Astrocyte (in vitro differentiated cells and primary cell): ENCODE measurements around the gene MTUS2. TPM values are rescaled to one million over a fixed set of nuclear protein-coding genes. Genes with fewer than 3 reads are reported as not detected.

Source experiments
- DNase-seq: peaks from one replicate; pipeline ENCODE4 v3.0.0-alpha.2; 2010; ENCODE audit warnings: low read depth
- FAIRE-seq: peaks from 2 replicates; lab custom pipeline; 2011; peaks lifted over from hg19 to GRCh38; lab: Jason Lieb, UNC
- H2AFZ ChIP-seq: 2 replicates; pipeline ENCODE4 v1.6.0; 2012; ENCODE audit warnings: low read depth, low read length, inconsistent platforms
- H3K27ac ChIP-seq: 2 replicates; pipeline ENCODE4 v1.5.1; 2011; ENCODE audit warnings: low read depth, low read length, inconsistent platforms
- H3K27me3 ChIP-seq: 2 replicates; pipeline ENCODE4 v1.6.0; 2011; ENCODE audit warnings: low read length, inconsistent platforms; ENCODE audit not compliant: insufficient read depth
- H3K36me3 ChIP-seq: 2 replicates; pipeline ENCODE4 v1.5.1; 2011; ENCODE audit warnings: low read length, inconsistent platforms; ENCODE audit not compliant: insufficient read depth
- H3K4me1 ChIP-seq: 2 replicates; pipeline ENCODE4 v1.5.1; 2011; ENCODE audit warnings: low read length, inconsistent platforms; ENCODE audit not compliant: insufficient read depth
- H3K4me2 ChIP-seq: 2 replicates; pipeline ENCODE4 v1.6.0; 2012; ENCODE audit warnings: low read length, inconsistent platforms
- H3K4me3 ChIP-seq: 2 replicates; pipeline ENCODE4 v1.5.1; 2011; ENCODE audit warnings: low read depth, mild to moderate bottlenecking, low read length, inconsistent platforms; ENCODE audit not compliant: insufficient read depth
- H3K79me2 ChIP-seq: 2 replicates; pipeline ENCODE4 v1.6.0; 2012; ENCODE audit warnings: mild to moderate bottlenecking, low read length, inconsistent platforms; ENCODE audit not compliant: insufficient read depth
- H3K9ac ChIP-seq: 2 replicates; pipeline ENCODE4 v1.6.0; 2012; ENCODE audit warnings: mild to moderate bottlenecking, low read length, inconsistent platforms
- H3K9me3 ChIP-seq: 2 replicates; pipeline ENCODE4 v1.5.1; 2012; ENCODE audit warnings: low read depth, mild to moderate bottlenecking, low read length, inconsistent platforms; ENCODE audit not compliant: insufficient read depth
- H4K20me1 ChIP-seq: 2 replicates; pipeline ENCODE4 v1.6.0; 2012; ENCODE audit warnings: low read length, inconsistent platforms; ENCODE audit not compliant: insufficient read depth
- H3K27ac Mint-ChIP-seq: one replicate; pipeline ENCODE4 v1.8.0; 2021; ENCODE audit warnings: mild to moderate bottlenecking, mixed read lengths; ENCODE audit not compliant: unreplicated experiment
- H3K27me3 Mint-ChIP-seq: one replicate; pipeline ENCODE4 v1.8.0; 2021; ENCODE audit warnings: low read depth, mixed read lengths; ENCODE audit not compliant: unreplicated experiment
- H3K36me3 Mint-ChIP-seq: one replicate; pipeline ENCODE4 v1.8.0; 2021; ENCODE audit warnings: low read depth, mixed read lengths; ENCODE audit not compliant: unreplicated experiment
- H3K4me1 Mint-ChIP-seq: one replicate; pipeline ENCODE4 v1.8.0; 2021; ENCODE audit warnings: low read depth, mixed read lengths; ENCODE audit not compliant: unreplicated experiment
- H3K4me3 Mint-ChIP-seq: one replicate; pipeline ENCODE4 v1.8.0; 2021; ENCODE audit warnings: mild to moderate bottlenecking, moderate library complexity, mixed read lengths; ENCODE audit not compliant: unreplicated experiment
- H3K9me3 Mint-ChIP-seq: one replicate; pipeline ENCODE4 v1.8.0; 2021; ENCODE audit warnings: mild to moderate bottlenecking, mixed read lengths; ENCODE audit not compliant: unreplicated experiment
- EZH2 ChIP-seq: IDR thresholded peaks from 2 replicates; pipeline ENCODE4 v1.6.1; 2012; ENCODE audit warnings: mild to moderate bottlenecking, low read length, inconsistent platforms; ENCODE audit not compliant: insufficient read depth
- total RNA-seq: library from RNA; stranded (reverse); gene quantifications from 2 replicates; pipeline ENCODE4 v1.2.1, GENCODE V29; 2021
- TF ChIP-seq, protein P1 (sequence below): IDR thresholded peaks from 2 replicates; pipeline ENCODE4 v1.5.1; 2011; ENCODE audit warnings: low read depth, mild to moderate bottlenecking, inconsistent platforms, low read length, moderate library complexity; ENCODE audit not compliant: insufficient read depth

The MTUS2 gene
- total RNA-seq, 1 donor from 2014 or later: 0.50 TPM

DNA sequence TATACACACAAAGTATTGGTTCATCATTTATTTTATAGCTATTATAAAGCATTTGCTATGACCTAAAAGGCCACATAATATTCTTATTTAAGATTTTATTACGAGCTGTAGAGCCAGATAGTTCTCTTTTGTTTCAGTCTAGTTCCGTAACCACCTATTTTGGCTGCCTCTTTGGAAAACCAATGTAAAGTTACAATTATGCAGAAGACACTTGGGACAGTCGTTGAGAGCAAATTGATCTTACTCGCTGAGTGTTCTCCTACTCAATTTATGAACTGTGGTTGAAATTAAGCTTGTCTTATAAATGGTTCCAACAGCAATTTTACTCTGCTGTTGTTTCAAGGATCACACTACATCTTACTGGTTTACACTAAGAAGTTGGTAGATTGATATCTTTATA lies 653.0 kb downstream of the MTUS2 start:
- Histone ChIP-seq H3K27ac (no peak overlapping the region), H3K9me3 (no peaks in the 10 kb centered on the region), H3K9ac (no peak overlapping the region), H3K36me3 (no peaks in the 10 kb centered on the region), H2AFZ (no peak overlapping the region), H3K4me2 (no peak overlapping the region), H3K4me1 (no peaks in the 10 kb centered on the region), H4K20me1 (no peaks in the 10 kb centered on the region), H3K4me3 (no peak overlapping the region), H3K79me2 (no peaks in the 10 kb centered on the region), H3K27me3 (no peaks in the 10 kb centered on the region)
- Mint-ChIP-seq H3K27ac (no peak overlapping the region), H3K4me1 (no peaks in the 10 kb centered on the region), H3K4me3 (no peak overlapping the region), H3K36me3 (no peaks in the 10 kb centered on the region), H3K27me3 (peaks cover 4% of the 10 kb centered on the region), H3K9me3 (no peaks in the 10 kb centered on the region)
- TF ChIP-seq EZH2: no peak
- TF ChIP-seq, protein P1, sequence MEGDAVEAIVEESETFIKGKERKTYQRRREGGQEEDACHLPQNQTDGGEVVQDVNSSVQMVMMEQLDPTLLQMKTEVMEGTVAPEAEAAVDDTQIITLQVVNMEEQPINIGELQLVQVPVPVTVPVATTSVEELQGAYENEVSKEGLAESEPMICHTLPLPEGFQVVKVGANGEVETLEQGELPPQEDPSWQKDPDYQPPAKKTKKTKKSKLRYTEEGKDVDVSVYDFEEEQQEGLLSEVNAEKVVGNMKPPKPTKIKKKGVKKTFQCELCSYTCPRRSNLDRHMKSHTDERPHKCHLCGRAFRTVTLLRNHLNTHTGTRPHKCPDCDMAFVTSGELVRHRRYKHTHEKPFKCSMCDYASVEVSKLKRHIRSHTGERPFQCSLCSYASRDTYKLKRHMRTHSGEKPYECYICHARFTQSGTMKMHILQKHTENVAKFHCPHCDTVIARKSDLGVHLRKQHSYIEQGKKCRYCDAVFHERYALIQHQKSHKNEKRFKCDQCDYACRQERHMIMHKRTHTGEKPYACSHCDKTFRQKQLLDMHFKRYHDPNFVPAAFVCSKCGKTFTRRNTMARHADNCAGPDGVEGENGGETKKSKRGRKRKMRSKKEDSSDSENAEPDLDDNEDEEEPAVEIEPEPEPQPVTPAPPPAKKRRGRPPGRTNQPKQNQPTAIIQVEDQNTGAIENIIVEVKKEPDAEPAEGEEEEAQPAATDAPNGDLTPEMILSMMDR: no peak
- DNase-seq: no peak
- FAIRE-seq: no peak

DNA sequence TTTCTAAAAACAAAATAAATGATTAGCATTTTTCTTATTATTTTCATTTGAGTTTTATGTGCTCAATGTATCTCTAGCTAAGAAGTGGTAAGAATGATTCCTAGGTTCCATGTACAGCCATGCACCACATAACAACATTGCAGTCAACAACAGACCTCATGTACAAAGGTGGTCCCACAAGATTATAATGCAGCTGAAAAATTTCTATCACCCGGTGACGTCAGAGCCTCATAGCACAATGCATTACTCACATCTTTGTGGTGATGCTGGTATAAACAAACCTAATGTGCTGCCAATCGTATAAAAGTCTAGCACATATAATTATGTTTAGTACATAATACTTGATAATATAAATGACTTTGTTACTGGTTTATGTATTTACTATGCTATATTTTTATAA lies 654.9 kb downstream of the MTUS2 start:
- Histone ChIP-seq H3K79me2 (no peaks in the 10 kb centered on the region), H3K4me2 (no peak overlapping the region), H4K20me1 (no peaks in the 10 kb centered on the region), H3K9ac (no peak overlapping the region), H3K27ac (no peak overlapping the region), H3K4me3 (no peak overlapping the region), H3K36me3 (no peaks in the 10 kb centered on the region), H3K27me3 (peaks cover 3% of the 10 kb centered on the region), H3K9me3 (no peaks in the 10 kb centered on the region), H2AFZ (no peak overlapping the region), H3K4me1 (no peaks in the 10 kb centered on the region)
- DNase-seq (peak; percentile 94), FAIRE-seq (no peak)
- TF ChIP-seq, protein P1: no peak
- TF ChIP-seq EZH2: no peak
- H3K4me1 Mint-ChIP-seq: no peaks in the 10 kb centered on the region
- no peak overlapping the region for H3K4me3 Mint-ChIP-seq
- H3K27me3 Mint-ChIP-seq: peaks cover 19% of the 10 kb centered on the region
- no peak overlapping the region for H3K27ac Mint-ChIP-seq
- no peaks in the 10 kb centered on the region for H3K9me3 Mint-ChIP-seq
- H3K36me3 Mint-ChIP-seq: no peaks in the 10 kb centered on the region

DNA sequence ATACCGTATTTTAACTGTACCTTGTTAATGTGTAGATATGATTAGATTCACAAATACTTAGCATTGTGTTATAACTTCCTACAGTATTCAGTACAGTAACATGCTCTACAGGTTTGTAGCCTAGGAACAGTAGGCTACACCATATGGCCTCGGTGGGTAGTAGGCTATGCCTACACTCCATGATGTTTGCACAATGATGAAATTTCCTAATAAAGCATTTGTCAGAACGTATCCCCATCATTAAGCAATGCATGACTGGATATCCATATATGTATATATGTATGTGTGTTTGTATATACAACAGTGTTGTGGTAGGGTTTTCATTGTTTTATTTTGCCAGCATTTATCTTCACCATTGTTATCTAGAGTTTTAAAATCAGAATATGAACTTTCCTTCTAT lies 655.9 kb downstream of the MTUS2 start:
- H3K9me3 ChIP-seq: no peaks in the 10 kb centered on the region
- H3K27me3 Mint-ChIP-seq: peaks cover 23% of the 10 kb centered on the region
- H3K4me1 Mint-ChIP-seq: no peaks in the 10 kb centered on the region
- H3K4me3 ChIP-seq: no peak overlapping the region
- DNase-seq (no peak), FAIRE-seq (no peak)
- H3K4me2 ChIP-seq: no peak overlapping the region
- H4K20me1 ChIP-seq: no peaks in the 10 kb centered on the region
- TF ChIP-seq, protein P1: no peak
- TF ChIP-seq EZH2: no peak
- H3K27ac Mint-ChIP-seq: no peak overlapping the region
- H3K36me3 Mint-ChIP-seq: no peaks in the 10 kb centered on the region
- no peak overlapping the region for H3K27ac ChIP-seq
- H3K36me3 ChIP-seq: no peaks in the 10 kb centered on the region
- H3K9me3 Mint-ChIP-seq: no peaks in the 10 kb centered on the region
- no peaks in the 10 kb centered on the region for H3K79me2 ChIP-seq
- no peak overlapping the region for H3K4me3 Mint-ChIP-seq
- H3K27me3 ChIP-seq: peaks cover 11% of the 10 kb centered on the region
- no peaks in the 10 kb centered on the region for H3K4me1 ChIP-seq
- no peak overlapping the region for H2AFZ ChIP-seq
- no peak overlapping the region for H3K9ac ChIP-seq
